GM18861 (cell line): ENCODE data around the gene NCF1.
A peak's percentile ranks its signal among the peaks of the same experiment; 100 is the strongest.
"Not testable (repeated sequence)": the region's sequence is repeated elsewhere in the genome, so short reads cannot be mapped to it uniquely, and the experiment has no call there.

Experiments used
- ATAC-seq: cut with Tn5 transposase; IDR thresholded peaks from one replicate; pipeline ENCODE4 v1.9.1; 2021; ENCODE audit not compliant: unreplicated experiment

The NCF1 gene

GRCh38 chr7:74773760-74774750 is at the start of gene NCF1:
NCF1 (plus strand) TSS chr7:74774011; CDS start chr7:74774032, 21 bp downstream.
- ATAC-seq: peak; percentile 89

- ATAC-seq: no peak
Measured at GRCh38 chr7:74725840-74726239, 48.0 kb upstream of the NCF1 start.

GRCh38 chr7:74726309-74727101 is 47.3 kb upstream of the NCF1 start:
- no peak for ATAC-seq

GRCh38 chr7:74728686-74729085 is 45.1 kb upstream of the NCF1 start:
- ATAC-seq: not testable (repeated sequence)

GRCh38 chr7:74730186-74730585 is 43.6 kb upstream of the NCF1 start:
- ATAC-seq: not testable (repeated sequence)

- not testable (repeated sequence) for ATAC-seq
Measured at GRCh38 chr7:74739974-74740703, 33.7 kb upstream of the NCF1 start.

- ATAC-seq: not testable (repeated sequence)
Measured at GRCh38 chr7:74743936-74744557, 29.8 kb upstream of the NCF1 start.

GRCh38 chr7:74753921-74754482 is 19.8 kb upstream of the NCF1 start:
- ATAC-seq: not testable (repeated sequence)

GRCh38 chr7:74756673-74757072 is 17.1 kb upstream of the NCF1 start:
- not testable (repeated sequence) for ATAC-seq

- ATAC-seq: not testable (repeated sequence)
Measured at GRCh38 chr7:74758268-74758667, 15.5 kb upstream of the NCF1 start.

- ATAC-seq: not testable (repeated sequence)
Measured at GRCh38 chr7:74758982-74759381, 14.8 kb upstream of the NCF1 start.

GRCh38 chr7:74765205-74765918 is 8.4 kb upstream of the NCF1 start:
- not testable (repeated sequence) for ATAC-seq

GRCh38 chr7:74766509-74766908 is 7.3 kb upstream of the NCF1 start:
- not testable (repeated sequence) for ATAC-seq

- not testable (repeated sequence) for ATAC-seq
Measured at GRCh38 chr7:74766991-74767390, 6.8 kb upstream of the NCF1 start.

GRCh38 chr7:74770062-74770461 is 3.7 kb upstream of the NCF1 start:
- ATAC-seq: not testable (repeated sequence)

GRCh38 chr7:74772093-74772492 is 1.7 kb upstream of the NCF1 start:
- ATAC-seq: not testable (repeated sequence)

- not testable (repeated sequence) for ATAC-seq
Measured at GRCh38 chr7:74775111-74775510, 1.3 kb downstream of the NCF1 start.

- ATAC-seq: not testable (repeated sequence)
Measured at GRCh38 chr7:74779053-74779452, 5.2 kb downstream of the NCF1 start.

- not testable (repeated sequence) for ATAC-seq
Measured at GRCh38 chr7:74781746-74782145, 7.9 kb downstream of the NCF1 start.
